HL-60 (cell line): Measurements from ENCODE around the gene RNU6-8.

Source experiments
- DNase-seq, 2 experiments: peaks; one replicate each; pipeline ENCODE4 v3.0.0-alpha.2; 2010 to 2020; ENCODE audit warnings: low read depth in 1 of 2, low spot score in 1 of 2
- H3K27ac ChIP-seq: fragments of 250-450 bp; sonication (Bioruptor Pico); replicated peaks from 2 replicates; pipeline ENCODE4 v1.5.1; 2020; ENCODE audit warnings: mild to moderate bottlenecking, moderate library complexity
- H3K27me3 ChIP-seq: fragments of 250-450 bp; sonication (Bioruptor Pico); 2 replicates; pipeline ENCODE4 v1.5.1; 2021; ENCODE audit warnings: mild to moderate bottlenecking, moderate library complexity; ENCODE audit not compliant: insufficient read depth, poor library complexity, severe bottlenecking
- H3K4me3 ChIP-seq: replicated peaks from 2 replicates; pipeline ENCODE4 v1.5.1; 2011; ENCODE audit warnings: mild to moderate bottlenecking, control low read depth, low read length; ENCODE audit not compliant: insufficient read depth
- GABPA ChIP-seq: IDR thresholded peaks from 2 replicates; pipeline ENCODE4 v1.6.1; 2012; ENCODE audit warnings: low read depth
- POLR2AphosphoS5 ChIP-seq: IDR thresholded peaks from 2 replicates; pipeline ENCODE4 v1.6.1; 2012; ENCODE audit warnings: low read depth
- SPI1 ChIP-seq: IDR thresholded peaks from 2 replicates; pipeline ENCODE4 v1.6.1; 2012; ENCODE audit warnings: low read depth, mild to moderate bottlenecking, borderline replicate concordance
- TF ChIP-seq, protein P1 (sequence below): IDR thresholded peaks from one replicate; pipeline ENCODE4 v1.5.1; 2011; ENCODE audit warnings: low read length, control low read depth, inconsistent platforms; ENCODE audit not compliant: insufficient read depth
- TF ChIP-seq, protein P2 (sequence below): IDR thresholded peaks from 2 replicates; pipeline ENCODE4 v1.6.1; 2012; ENCODE audit warnings: low read depth; ENCODE audit not compliant: insufficient replicate concordance

Gene RNU6-8

DNA sequence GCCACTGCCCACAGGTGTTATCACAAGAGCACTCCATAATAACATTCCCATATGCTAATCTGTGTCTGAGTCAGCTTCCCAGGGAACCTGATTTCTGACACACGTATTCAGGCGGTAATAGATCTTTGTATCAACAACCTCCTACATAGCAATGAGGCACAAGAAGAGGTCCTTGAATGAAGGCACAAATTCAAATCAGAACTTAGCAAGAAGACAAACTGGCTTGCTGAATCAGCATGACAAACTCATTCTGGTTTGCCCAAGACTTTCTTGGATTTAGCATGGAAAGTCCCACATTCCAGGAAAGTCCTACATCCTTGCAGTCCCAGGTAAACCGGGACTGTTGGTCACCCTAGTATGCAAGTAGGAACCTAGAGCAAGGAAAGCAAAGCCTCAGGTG lies 35.2 kb downstream of the RNU6-8 start:
- Histone ChIP-seq H3K4me3 (no peak overlapping the region), H3K27ac (no peak overlapping the region), H3K27me3 (no peaks in the 10 kb centered on the region)
- TF ChIP-seq, protein P1, sequence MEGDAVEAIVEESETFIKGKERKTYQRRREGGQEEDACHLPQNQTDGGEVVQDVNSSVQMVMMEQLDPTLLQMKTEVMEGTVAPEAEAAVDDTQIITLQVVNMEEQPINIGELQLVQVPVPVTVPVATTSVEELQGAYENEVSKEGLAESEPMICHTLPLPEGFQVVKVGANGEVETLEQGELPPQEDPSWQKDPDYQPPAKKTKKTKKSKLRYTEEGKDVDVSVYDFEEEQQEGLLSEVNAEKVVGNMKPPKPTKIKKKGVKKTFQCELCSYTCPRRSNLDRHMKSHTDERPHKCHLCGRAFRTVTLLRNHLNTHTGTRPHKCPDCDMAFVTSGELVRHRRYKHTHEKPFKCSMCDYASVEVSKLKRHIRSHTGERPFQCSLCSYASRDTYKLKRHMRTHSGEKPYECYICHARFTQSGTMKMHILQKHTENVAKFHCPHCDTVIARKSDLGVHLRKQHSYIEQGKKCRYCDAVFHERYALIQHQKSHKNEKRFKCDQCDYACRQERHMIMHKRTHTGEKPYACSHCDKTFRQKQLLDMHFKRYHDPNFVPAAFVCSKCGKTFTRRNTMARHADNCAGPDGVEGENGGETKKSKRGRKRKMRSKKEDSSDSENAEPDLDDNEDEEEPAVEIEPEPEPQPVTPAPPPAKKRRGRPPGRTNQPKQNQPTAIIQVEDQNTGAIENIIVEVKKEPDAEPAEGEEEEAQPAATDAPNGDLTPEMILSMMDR = no peak
- TF ChIP-seq POLR2AphosphoS5 = no peak
- TF ChIP-seq, protein P2, sequence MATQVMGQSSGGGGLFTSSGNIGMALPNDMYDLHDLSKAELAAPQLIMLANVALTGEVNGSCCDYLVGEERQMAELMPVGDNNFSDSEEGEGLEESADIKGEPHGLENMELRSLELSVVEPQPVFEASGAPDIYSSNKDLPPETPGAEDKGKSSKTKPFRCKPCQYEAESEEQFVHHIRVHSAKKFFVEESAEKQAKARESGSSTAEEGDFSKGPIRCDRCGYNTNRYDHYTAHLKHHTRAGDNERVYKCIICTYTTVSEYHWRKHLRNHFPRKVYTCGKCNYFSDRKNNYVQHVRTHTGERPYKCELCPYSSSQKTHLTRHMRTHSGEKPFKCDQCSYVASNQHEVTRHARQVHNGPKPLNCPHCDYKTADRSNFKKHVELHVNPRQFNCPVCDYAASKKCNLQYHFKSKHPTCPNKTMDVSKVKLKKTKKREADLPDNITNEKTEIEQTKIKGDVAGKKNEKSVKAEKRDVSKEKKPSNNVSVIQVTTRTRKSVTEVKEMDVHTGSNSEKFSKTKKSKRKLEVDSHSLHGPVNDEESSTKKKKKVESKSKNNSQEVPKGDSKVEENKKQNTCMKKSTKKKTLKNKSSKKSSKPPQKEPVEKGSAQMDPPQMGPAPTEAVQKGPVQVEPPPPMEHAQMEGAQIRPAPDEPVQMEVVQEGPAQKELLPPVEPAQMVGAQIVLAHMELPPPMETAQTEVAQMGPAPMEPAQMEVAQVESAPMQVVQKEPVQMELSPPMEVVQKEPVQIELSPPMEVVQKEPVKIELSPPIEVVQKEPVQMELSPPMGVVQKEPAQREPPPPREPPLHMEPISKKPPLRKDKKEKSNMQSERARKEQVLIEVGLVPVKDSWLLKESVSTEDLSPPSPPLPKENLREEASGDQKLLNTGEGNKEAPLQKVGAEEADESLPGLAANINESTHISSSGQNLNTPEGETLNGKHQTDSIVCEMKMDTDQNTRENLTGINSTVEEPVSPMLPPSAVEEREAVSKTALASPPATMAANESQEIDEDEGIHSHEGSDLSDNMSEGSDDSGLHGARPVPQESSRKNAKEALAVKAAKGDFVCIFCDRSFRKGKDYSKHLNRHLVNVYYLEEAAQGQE = no peak
- no peak for TF ChIP-seq GABPA
- no peak for TF ChIP-seq SPI1
- DNase-seq = no peak

DNA sequence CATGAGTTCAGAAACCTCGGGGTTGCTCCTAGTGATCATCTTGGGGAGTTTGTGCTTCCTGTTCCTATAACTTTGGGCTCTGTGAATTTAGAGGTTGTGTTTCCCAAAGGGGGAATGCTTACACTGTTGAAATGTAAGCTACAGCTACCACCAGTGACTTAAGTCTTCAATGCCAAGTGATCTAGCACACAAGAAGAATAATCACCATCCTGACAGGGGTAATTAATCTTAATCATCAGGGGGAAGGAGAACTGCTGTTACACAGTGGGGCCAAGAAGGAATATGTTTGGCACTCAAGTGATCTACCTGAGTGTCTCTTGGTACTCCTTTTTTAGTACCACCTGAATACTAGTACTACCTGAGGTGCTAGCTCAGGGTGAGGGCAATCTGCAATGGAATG lies 36.1 kb downstream of the RNU6-8 start:
- TF ChIP-seq, protein P1 = no peak
- TF ChIP-seq GABPA (no peak), POLR2AphosphoS5 (no peak), SPI1 (no peak)
- TF ChIP-seq, protein P2 = no peak
- no peak overlapping the region for H3K27ac ChIP-seq
- no peaks in the 10 kb centered on the region for H3K27me3 ChIP-seq
- no peak for DNase-seq
- H3K4me3 ChIP-seq = no peak overlapping the region

DNA sequence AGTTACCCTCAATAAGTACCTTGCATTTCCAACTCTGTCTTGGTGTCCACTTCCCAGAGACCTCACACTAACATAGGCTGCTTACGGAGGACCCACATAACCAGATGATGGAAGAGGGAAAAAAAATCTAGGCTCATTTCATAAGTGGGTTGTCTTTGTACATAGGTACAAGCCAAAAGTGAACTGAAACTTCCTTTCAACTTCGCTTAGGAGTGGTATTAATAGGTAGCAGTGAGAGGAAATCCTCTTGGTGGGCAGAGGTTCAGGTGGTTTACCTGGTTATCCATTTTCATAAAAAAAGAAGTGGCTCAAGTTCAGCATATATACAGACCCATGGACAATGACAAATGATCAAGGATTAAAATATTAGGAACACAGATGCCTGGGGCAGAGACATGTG lies 37.0 kb downstream of the RNU6-8 start:
- no peak for TF ChIP-seq SPI1
- TF ChIP-seq, protein P2 = no peak
- TF ChIP-seq POLR2AphosphoS5 = no peak
- TF ChIP-seq, protein P1 = no peak
- TF ChIP-seq GABPA = no peak
- H3K27me3 ChIP-seq = no peaks in the 10 kb centered on the region
- no peak overlapping the region for H3K27ac ChIP-seq
- no peak for DNase-seq
- H3K4me3 ChIP-seq = no peak overlapping the region
